Hippocampal formation (tissue), 2 donors: ENCODE data around the gene FNDC8.
"Not testable (repeated sequence)": the region's sequence is repeated elsewhere in the genome, so short reads cannot be mapped to it uniquely, and the experiment has no call there.

Experiments used
- DNase-seq, 2 donors: peaks; one replicate each; lab custom pipeline; 2025; lab: John Stamatoyannopoulos, UW

Gene FNDC8

GRCh38 chr17:35142467-35142796 is 21.0 kb downstream of the FNDC8 start:
- no peak for DNase-seq

- DNase-seq = no peak
Observed at GRCh38 chr17:35144840-35145239, 23.4 kb downstream of the FNDC8 start.

DNA sequence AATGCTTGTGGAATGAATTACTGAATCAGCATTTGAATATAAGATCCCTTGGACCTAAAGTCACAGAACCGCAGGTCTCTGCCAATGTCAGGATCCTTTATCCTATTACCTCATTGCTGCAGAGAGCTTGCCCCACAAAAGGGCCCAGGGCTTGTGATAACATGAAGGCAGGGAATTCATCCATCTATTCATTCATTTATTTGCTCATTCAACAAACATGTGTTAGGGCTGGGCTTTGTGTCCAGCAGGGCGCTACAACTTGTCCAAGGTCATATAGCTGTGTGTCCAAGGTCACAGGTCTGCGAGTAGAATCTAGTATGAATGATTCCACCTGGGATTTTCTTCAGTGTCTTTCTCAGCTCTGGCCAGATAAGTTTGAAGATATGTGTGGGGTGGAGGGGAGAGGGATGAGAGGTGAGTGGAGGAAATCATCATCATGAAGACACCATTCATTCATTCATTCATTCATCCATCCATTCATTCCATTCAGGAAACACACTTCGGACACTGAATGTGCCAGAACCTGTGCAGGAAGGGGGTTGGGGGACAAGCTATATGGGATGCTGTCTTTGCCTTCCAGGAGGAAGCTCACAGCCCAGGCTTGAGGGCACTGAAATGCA is 24.9 kb downstream of the FNDC8 start:
- DNase-seq = no peak

DNA sequence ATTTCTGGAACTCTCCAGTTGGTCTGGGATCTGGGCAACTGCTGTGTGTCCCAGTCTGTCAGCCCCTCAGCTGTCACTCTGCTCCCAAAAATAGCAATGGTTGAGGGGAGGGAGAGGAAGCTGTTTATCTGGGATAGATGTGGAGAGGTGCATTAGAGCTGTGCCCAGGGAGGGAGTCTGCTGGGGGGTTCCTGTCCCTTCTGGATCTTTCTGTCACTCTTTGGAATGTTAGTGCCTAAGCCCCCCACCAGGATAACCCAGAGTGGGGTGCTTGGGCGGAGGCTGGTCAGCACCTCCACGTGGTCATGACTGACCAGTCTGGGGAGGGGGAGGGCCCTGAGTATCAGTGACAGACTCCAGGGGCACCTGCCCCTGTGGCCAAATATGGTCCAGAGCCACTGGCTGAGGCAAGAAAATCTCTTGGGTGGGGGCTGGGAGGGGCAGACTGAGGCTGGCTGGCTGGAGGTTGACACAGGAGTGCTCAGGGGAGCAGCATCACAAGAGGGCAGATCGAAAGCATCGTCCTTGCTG is 26.0 kb downstream of the FNDC8 start, which contains the start of gene UNC45B:
UNC45B (plus strand) TSS at position 443 of the 531 bp plus-strand sequence. CDS start 447 bp downstream, outside the sequence.
- no peak for DNase-seq

- DNase-seq = no peak
Observed at GRCh38 chr17:35148144-35148543, 26.7 kb downstream of the FNDC8 start.

DNA sequence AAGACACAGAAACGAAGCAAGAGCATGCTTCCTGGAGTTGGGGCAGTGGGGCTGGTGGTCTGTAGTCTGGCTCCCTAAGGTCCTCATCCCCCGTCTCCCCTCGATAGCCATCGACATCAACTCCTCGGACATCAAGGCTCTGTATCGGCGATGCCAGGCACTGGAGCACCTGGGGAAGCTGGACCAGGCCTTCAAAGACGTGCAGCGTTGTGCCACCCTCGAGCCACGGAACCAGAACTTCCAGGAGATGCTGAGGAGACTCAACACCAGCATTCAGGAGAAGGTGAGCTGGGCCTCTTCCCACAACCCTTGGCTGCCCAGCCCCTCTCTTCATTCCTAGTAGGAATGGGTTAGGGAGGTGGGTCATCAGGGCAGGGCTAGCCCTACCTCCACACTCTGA is 28.5 kb downstream of the FNDC8 start:
- no peak for DNase-seq

DNA sequence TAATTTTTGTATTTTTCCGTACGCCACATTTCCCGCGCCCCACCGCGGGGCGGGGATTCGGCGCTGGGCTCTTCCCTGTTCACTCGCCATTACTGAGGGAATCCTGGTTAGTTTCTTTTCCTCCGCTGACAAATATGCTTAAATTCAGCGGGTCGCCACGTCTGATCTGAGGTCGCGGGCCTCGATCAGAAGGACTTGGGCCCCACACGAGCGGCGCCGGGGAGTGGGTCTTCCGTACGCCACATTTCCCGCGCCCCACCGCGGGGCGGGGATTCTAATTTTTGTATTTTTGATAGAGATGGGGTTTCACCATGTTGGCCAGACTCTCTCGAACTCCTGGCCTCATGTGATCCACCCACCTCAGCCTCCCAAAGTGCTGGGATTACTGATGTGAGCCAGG is 29.7 kb downstream of the FNDC8 start:
- not testable (repeated sequence) for DNase-seq

GRCh38 chr17:35152421-35153140 is 31.2 kb downstream of the FNDC8 start:
- DNase-seq = no peak

DNA sequence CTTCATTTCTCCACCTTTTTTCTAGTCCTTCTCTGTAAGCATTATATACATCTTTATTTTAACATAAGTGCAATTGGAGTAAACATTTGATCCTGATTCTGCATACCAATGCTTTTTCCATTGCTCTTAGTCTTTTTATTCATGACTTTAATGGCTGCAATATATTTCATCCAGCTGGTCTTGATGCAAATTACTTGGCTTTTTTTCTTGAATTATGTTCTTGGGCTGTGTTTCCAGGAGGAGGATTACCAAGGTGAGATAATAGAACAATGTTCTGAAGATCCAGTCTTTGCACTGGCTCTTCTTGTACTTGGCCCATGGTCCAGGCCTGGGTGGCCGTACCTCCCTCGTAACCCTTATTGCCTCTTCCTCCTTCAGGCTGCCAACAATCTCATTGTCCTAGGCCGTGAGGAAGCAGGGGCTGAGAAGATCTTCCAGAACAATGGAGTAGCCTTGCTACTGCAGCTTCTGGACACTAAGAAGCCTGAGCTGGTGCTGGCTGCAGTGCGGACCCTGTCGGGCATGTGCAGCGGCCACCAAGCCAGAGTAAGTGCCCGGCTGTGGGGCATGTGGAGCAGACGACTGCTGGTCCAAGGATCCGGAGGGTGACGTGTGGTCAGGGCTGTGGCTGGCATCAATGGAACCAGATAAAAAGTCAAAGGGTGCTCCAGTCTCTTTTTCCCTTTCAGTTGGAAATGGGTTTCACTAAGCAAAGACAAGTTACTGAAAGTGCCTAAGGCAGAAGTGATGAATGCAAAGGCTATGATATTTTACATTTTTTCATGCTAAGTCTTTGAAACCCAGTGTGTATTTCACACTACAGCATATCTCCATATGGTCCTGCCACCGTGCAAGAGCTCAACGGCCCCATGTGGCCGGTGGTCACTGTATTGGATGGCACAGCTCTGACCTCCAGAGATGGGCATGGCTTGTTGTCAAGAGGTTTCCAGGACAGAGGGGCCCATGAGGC is 33.1 kb downstream of the FNDC8 start:
- no peak for DNase-seq

DNA sequence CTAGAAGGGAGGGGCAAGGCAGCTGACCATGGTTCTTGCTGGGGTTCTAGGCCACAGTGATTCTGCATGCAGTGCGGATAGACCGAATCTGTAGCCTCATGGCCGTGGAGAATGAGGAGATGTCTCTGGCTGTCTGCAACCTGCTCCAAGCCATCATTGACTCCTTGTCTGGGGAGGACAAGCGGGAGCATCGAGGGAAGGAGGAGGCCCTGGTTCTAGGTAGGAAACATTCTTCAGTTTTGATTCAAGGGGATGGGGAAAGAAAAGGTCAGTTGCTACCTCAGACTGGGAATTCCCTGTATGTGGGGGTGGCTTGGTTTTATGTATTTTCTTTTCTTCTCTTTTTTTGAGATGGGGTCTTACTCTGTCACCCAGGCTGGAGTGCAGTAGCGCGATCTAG is 33.8 kb downstream of the FNDC8 start:
- DNase-seq = no peak

DNA sequence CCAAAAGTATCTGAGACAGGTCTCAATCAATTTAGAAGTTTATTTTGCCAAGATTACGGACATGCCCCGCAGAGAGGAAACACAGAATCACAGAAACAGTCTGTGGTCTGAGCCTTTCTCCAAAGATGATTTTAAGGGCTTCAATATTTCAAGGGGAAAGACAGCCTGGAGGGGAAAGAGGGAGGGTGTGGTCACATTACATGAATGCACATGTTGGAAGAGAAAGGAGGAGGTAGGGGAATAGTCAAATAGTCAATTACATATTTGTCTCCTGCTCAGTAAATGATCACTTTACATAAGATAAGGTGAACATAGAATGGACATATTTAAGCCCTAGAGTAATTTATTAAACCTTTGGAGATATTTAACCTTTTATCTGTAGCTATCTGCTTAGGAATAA is 38.5 kb downstream of the FNDC8 start:
- DNase-seq = no peak

DNA sequence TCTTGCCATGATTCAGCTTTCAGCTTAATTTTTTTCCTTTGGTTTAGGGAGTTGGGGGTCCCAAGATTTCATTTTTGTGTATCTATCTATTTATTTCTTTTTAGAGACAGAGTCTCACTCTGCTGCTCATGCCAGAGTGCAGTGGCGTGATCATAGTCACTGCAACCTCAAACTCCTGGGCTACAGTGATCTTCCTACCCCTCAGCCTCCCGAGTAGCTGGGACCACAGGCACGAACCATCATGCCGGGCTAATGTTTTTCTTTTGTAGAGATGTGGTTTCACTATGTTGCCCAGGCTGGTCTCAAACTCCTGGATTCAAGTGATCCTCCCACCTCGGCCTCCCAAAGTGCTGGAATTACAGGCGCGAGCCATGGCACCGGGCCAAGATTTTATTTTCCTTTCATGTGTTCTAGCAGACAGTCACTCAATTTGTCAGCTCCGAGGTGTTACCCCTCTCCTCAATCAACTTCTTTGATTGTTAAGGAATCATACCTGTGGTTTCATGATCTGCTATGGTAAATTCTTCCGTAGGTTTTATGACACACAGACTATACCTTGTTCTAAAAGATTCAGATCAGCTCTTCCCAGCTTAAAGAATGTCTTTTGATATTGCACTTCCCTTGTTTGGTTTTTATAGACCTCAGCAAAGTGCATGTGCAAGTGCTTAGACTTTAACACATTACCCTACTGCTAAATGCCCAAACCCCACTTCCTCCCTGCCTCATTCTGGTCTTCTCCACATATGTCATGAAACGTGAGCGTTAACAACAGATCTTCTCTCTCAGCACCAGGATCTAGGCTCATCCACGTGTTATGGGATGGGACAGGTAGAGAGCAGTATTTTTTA is 39.2 kb downstream of the FNDC8 start:
- DNase-seq = no peak

DNA sequence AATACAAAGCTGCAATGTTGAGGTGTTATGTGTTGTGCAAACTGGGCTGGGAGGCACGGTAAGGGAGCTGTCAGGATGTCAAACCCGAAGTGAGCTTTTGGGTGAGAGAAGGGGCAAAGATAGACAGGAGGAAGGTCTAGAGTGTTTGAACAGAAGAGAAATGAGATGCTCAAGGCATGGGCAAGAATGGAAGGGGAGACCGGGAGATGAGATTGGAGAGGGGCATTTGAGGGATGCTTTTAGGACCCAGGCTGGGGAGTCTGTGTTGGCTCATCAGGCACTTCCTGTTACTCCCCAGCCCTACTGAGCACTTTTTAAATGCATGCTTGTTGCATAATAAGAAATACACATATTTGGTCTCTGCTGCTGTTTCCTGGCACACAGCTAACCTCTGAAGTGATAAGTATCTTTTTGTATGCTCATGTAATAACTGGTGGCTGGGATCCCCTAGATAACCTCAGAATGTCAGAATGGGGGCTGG is 39.9 kb downstream of the FNDC8 start:
- no peak for DNase-seq

GRCh38 chr17:35162755-35163154 is 41.3 kb downstream of the FNDC8 start:
- no peak for DNase-seq

DNA sequence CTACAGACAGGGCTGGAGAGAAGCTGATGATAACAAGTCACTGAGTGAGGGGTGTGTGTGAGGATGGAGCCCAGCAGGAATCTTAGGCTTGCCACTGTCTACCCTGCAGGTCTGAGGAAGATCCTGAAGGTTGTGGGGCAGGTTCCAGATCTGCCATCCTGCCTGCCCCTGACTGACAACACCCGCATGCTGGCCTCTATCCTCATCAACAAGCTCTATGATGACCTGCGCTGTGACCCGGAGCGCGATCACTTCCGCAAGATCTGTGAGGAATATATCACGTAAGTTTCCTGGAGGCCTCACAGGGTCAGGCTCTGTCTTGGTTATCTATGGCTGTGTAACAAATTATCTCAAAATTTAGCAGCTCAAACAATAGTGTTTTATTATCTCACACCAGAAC is 42.5 kb downstream of the FNDC8 start:
- no peak for DNase-seq

GRCh38 chr17:35164716-35165115 is 43.3 kb downstream of the FNDC8 start:
- no peak for DNase-seq

GRCh38 chr17:35166526-35166925 is 45.1 kb downstream of the FNDC8 start:
- DNase-seq = no peak

DNA sequence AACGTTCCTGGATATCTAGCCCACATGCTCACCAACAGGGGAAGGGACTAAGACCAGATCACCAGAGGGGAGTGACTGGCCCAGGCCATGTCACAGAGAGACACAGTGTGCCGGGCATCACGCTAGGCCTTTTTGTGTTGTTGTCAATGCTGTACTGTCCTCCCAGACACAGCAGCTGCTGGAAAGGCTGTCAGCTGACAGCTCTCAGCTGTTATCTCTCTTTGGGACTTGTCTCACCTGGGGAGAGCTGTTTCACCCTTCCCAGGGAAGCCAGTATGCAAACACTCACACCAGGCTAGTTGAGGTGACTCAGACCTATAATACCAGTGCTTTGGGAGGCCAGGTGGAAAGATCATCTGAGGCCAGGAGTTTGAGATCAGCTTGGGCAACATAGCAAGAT is 45.6 kb downstream of the FNDC8 start:
- DNase-seq = no peak

DNA sequence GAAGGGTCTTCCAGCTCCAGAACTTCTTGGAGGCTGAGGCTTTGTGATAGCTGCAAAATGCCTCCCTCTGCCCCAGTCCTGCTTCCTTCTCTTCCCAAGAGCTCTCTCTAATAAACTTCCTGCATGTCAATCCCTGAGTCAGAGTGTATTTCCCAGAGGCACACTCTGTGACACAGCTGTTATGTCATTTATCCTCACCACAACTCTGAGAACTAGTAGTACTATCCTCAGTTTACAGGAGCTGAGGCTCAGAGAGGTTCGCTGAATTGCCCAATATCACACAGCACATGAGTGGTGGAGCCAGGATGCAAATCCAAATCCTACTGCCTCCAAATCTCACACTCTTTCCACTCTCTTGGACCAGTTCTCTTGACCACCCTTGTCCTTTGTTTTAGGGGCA is 46.3 kb downstream of the FNDC8 start:
- DNase-seq = no peak

GRCh38 chr17:35169835-35170363 is 48.5 kb downstream of the FNDC8 start:
- DNase-seq = no peak
